Type B pancreatic cell (in vitro differentiated cells): Measurements from ENCODE around the gene SLC29A3. TPM values are rescaled to one million over a fixed set of nuclear protein-coding genes. Genes with fewer than 3 reads are reported as not detected.

Experiments
- DNase-seq: peaks from one replicate; pipeline ENCODE4 v3.0.0; 2021; ENCODE audit warnings: mixed read lengths; ENCODE audit not compliant: unreplicated experiment; ENCODE audit errors: extremely low spot score
- H3K27ac Mint-ChIP-seq: 2 replicates; pipeline ENCODE4 v1.8.0; 2021; ENCODE audit warnings: mild to moderate bottlenecking, mixed read lengths
- H3K27me3 Mint-ChIP-seq: 2 replicates; pipeline ENCODE4 v1.8.0; 2021; ENCODE audit warnings: mixed read lengths
- H3K36me3 Mint-ChIP-seq: 2 replicates; pipeline ENCODE4 v1.8.0; 2021; ENCODE audit warnings: mixed read lengths
- H3K4me1 Mint-ChIP-seq: one replicate; pipeline ENCODE4 v1.8.0; 2021; ENCODE audit warnings: mixed read lengths; ENCODE audit not compliant: unreplicated experiment
- H3K4me3 Mint-ChIP-seq: 2 replicates; pipeline ENCODE4 v1.8.0; 2021; ENCODE audit warnings: mild to moderate bottlenecking, mixed read lengths
- H3K9me3 Mint-ChIP-seq: 2 replicates; pipeline ENCODE4 v1.8.0; 2021; ENCODE audit warnings: mixed read lengths
- CTCF ChIP-seq: fragments of 200-600 bp; sonication (generic); conservative IDR thresholded peaks from 2 replicates; pipeline ENCODE4 v1.5.0; 2021; ENCODE audit warnings: antibody characterized with exemption, mild to moderate bottlenecking
- total RNA-seq: library from RNA; stranded (reverse); gene quantifications from 2 replicates; pipeline ENCODE4 v1.2.1, GENCODE V29; 2021; ENCODE audit warnings: low replicate concordance

The SLC29A3 gene
- total RNA-seq, 1 donor from 2014 or later, result 8.8 TPM

DNA sequence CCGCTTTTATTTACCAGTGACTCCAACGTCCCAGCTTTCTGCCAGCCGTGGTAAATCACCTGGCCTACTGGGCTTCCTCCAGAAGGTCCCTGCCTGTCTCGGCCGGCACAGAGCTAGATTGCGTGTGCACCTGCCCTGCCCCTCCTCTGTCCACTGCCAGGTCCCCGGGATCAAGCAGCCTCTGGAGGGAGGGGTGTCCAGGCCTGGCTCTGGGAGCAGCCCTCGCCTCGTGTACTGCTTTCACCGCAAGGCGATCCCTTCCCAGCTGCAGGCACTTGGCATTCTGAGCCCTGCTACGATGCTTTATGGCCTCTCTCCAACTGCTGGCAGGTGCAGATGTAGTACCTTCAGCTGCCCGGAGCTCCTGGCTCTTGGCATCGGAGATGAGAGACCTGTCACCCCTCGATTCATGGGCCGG lies 7.4 kb downstream of the SLC29A3 start:
- Mint-ChIP-seq H3K4me1 (peaks cover 12% of the 10 kb centered on the region), H3K27ac (no peak overlapping the region), H3K27me3 (no peaks in the 10 kb centered on the region), H3K36me3 (peaks cover 17% of the 10 kb centered on the region), H3K4me3 (no peak overlapping the region), H3K9me3 (no peaks in the 10 kb centered on the region)
- no peak for TF ChIP-seq CTCF
- no peak for DNase-seq

- Mint-ChIP-seq H3K4me3 (no peak overlapping the region), H3K27ac (no peak overlapping the region), H3K9me3 (no peaks in the 10 kb centered on the region), H3K27me3 (no peaks in the 10 kb centered on the region), H3K36me3 (no peaks in the 10 kb centered on the region), H3K4me1 (peaks cover 27% of the 10 kb centered on the region)
- no peak for DNase-seq
- no peak for TF ChIP-seq CTCF
Observed at GRCh38 chr10:71330789-71331404, 11.8 kb downstream of the SLC29A3 start.

DNA sequence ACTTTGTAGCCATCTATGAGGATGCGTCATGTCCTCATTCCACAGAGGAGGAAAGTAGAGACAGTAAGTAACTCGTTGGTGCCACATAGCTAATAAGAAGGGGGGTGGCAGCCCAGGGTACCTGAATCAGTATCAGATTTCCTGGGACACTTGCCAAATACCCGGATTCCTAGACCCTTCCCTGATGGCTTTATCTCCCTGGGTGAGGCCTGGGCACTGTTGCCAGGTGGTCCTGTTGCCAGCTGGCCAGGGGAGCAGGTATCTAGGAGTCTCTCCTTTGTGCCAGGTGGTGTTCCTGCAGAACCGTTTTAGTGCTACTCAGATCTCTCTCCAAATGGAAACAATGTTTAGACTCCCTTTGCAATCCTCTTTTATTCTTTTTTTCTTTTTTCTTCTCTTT lies 12.7 kb downstream of the SLC29A3 start:
- Mint-ChIP-seq H3K27ac (no peak overlapping the region), H3K4me1 (peaks cover 35% of the 10 kb centered on the region), H3K4me3 (no peak overlapping the region), H3K9me3 (no peaks in the 10 kb centered on the region), H3K27me3 (no peaks in the 10 kb centered on the region), H3K36me3 (no peaks in the 10 kb centered on the region)
- no peak for DNase-seq
- TF ChIP-seq CTCF, result no peak

DNA sequence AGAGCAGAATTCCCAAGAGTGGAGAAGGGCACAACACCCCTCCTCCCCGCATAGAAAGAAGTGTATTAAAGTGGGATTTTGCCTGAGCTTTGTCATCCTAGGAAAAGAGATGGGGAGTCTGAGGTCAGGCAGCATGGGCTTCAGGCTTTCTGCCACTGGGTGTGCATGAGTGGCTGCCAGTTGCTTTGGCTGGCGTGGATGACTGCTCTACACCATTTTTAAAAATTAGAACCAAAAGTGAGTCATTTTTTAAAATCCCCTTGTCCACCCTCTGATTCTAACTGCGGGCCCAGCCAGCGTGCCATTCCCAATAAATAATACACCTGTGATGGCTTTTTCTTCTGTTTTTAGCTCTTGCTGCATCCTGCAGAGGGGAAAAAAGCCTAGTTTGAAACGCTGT lies 13.4 kb downstream of the SLC29A3 start:
- Mint-ChIP-seq H3K4me3 (no peak overlapping the region), H3K27me3 (no peaks in the 10 kb centered on the region), H3K9me3 (no peaks in the 10 kb centered on the region), H3K36me3 (no peaks in the 10 kb centered on the region), H3K4me1 (peaks cover 35% of the 10 kb centered on the region), H3K27ac (no peak overlapping the region)
- no peak for DNase-seq
- TF ChIP-seq CTCF, result no peak

DNA sequence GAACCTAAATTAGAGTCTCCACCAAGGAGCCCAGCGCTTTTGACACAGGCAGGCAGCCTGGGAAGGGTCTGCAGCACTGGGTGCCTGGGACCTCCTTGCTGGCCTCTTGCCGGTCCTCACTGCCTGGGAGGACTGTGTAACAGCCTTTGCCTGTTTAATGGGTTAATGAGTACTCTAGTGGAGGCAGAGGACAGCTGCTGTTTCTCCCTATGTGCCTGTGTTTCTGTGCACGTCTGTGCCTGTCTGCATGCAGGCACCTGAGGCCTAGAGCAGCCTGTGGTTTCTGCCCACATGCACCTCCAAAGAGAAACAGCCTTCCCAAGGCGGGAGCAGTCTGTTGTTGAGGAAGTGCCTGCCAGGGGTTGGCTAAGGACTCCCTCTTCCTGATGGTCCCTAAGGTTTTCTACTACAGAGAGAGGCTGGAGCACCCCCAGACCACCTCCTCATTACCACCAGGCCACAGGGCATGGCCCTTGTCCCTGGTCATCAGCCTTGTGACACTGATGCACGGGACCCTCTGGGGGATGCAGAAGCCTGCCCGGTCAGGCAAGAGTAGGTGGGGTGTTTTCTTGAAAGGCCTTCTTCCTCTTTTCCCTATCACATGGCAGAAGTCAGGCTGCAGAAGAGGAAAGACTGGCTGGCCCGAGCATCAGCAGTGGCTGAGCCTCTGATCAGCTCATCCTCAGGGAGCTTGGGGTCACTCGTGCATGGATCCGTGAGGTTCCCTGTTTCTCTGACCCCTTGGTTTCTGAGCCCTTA lies 14.2 kb downstream of the SLC29A3 start:
- Mint-ChIP-seq H3K27ac (peak overlapping the region; percentile 59), H3K36me3 (no peaks in the 10 kb centered on the region), H3K4me1 (peaks cover 35% of the 10 kb centered on the region), H3K9me3 (no peaks in the 10 kb centered on the region), H3K27me3 (no peaks in the 10 kb centered on the region), H3K4me3 (no peak overlapping the region)
- no peak for DNase-seq
- TF ChIP-seq CTCF, result no peak
